ENCODE results near the gene PZP. TPM values are rescaled to one million over a fixed set of nuclear protein-coding genes. Genes with fewer than 3 reads are reported as not detected.

The PZP gene
- total RNA-seq, 1 donor from 2014 or later, result 2.7 TPM

GRCh38 chr12:9115731-9116559, 92.2 kb downstream of the PZP start, which contains the start of gene A2M:
Gene A2M, minus strand, starts transcription at chr12:9115919. Its CDS starts 70 bp downstream, at chr12:9115849.
- peak; percentile 75 to 78 for ATAC-seq
- intact Hi-C loops (cut with DNase I), result no loop called here
- Histone ChIP-seq H3K27me3 (ENCODE audit: low read depth) (no peaks in the 10 kb centered on the region), H3K27ac (peak within 1 kb of the TSS; percentile 71), H3K4me3 (peak within 1 kb of the TSS; percentile 49), H3K4me1 (peaks cover 39% of the 10 kb centered on the region), H3K36me3 (peaks cover 14% of the 10 kb centered on the region), H3K9me3 (no peaks in the 10 kb centered on the region)
- no peak for TF ChIP-seq CTCF (IDR thresholded peaks at IDR 0.05)
- DNase-seq, result no peak

DNA sequence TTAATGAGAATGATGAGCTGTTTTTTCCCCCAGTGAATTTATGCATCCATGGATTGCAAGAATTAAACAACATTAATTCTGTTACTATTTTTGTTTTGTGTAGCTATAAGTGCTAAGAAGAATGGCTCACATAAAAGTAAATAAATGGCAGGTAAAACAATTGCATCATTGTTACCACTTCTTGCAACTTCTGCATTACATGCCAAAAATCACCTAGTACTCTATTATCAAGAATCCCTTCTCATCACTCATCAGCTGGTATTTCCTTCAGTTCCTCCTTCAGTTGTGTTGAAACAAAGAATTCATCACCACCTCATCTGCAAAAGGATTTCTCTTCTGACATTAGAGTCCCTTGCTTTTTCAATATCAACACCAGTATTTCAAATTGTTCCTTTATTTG, 93.2 kb downstream of the PZP start:
- Histone ChIP-seq H3K4me3 (peak overlapping the region; percentile 49), H3K9me3 (no peaks in the 10 kb centered on the region), H3K27me3 (ENCODE audit: low read depth) (no peaks in the 10 kb centered on the region), H3K36me3 (peaks cover 23% of the 10 kb centered on the region), H3K27ac (peak overlapping the region; percentile 71), H3K4me1 (peaks cover 38% of the 10 kb centered on the region)
- intact Hi-C loops (cut with DNase I), result no loop called here
- ATAC-seq (no peak), DNase-seq (no peak)
- no peak for TF ChIP-seq CTCF (IDR thresholded peaks at IDR 0.05)

DNA sequence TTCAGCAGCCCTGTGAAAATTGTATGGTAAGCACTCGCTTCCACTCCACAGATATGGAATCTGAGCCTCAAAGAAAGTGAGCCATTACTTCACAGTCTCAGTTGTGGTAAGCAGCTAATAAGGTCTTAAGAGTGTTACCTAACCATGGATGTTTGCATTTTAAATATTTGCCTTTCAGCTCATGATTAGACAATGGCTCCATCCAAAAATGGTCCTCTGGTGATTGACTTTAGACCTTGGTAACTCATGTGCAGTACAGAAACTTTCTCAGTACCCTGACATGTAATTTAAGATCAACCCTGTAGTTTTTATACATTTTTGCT, 94.2 kb downstream of the PZP start:
- Histone ChIP-seq H3K27me3 (ENCODE audit: low read depth) (no peaks in the 10 kb centered on the region), H3K4me1 (peaks cover 30% of the 10 kb centered on the region), H3K27ac (peak overlapping the region; percentile 71), H3K9me3 (no peaks in the 10 kb centered on the region), H3K36me3 (peaks cover 33% of the 10 kb centered on the region), H3K4me3 (peak overlapping the region; percentile 49)
- TF ChIP-seq CTCF (IDR thresholded peaks at IDR 0.05), result no peak
- DNase-seq (no peak), ATAC-seq (peak in 1 of 2 donors; percentile 14)
- intact Hi-C loops (cut with DNase I), result no loop called here

GRCh38 chr12:9113296-9113986, 94.8 kb downstream of the PZP start:
- intact Hi-C loops (cut with DNase I), result no loop called here
- peak overlapping the region; percentile 49 for H3K4me3 ChIP-seq
- DNase-seq (no peak), ATAC-seq (no peak)
- no peaks in the 10 kb centered on the region for H3K27me3 ChIP-seq (ENCODE audit: low read depth)
- no peaks in the 10 kb centered on the region for H3K9me3 ChIP-seq
- peak overlapping the region; percentile 71 for H3K27ac ChIP-seq
- TF ChIP-seq CTCF (IDR thresholded peaks at IDR 0.05), result no peak
- H3K36me3 ChIP-seq, result peaks cover 38% of the 10 kb centered on the region
- peaks cover 25% of the 10 kb centered on the region for H3K4me1 ChIP-seq

DNA sequence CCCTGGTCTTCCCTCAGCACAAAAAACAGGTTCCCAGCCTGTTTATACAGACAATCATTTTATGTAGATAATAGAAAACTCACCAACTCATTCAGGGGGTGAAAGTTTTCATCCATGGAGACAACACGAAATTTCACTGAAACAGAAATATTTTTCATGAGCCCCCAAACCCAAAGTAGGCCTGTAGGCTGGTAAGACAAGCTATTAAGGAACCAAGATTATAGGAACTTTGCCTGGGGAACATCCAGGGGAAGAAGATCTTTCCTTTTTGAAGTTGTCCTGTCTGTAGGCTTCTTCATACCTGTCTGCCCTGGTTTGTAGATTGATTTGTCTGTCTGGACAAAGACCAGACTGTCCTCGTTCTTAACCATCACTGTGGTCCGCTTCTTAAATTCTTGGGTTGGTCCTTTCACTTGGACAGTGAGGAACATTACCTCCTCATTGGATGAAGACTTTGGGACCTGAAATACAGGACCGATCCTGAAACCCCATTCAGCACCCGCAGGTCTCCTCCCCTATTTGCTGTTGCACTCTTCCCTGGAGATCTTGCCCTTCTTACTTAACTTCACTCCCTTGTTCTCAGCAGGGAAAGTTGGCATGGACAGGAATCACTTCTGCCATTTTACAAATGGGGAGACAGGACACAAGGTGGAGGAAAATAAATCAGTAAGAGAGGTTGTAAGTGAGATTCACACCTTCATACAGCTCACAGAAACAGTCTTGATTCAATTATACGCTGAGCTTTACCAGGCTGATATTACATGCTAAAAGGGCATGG, 95.9 kb downstream of the PZP start:
- no peak for ATAC-seq
- H3K4me3 ChIP-seq, result peak overlapping the region; percentile 49
- no peaks in the 10 kb centered on the region for H3K27me3 ChIP-seq (ENCODE audit: low read depth)
- no peaks in the 10 kb centered on the region for H3K9me3 ChIP-seq
- TF ChIP-seq CTCF (IDR thresholded peaks at IDR 0.05), result no peak
- H3K4me1 ChIP-seq, result peaks cover 14% of the 10 kb centered on the region
- intact Hi-C loops (cut with DNase I), result no loop called here
- no peak for DNase-seq
- peaks cover 47% of the 10 kb centered on the region for H3K36me3 ChIP-seq
- H3K27ac ChIP-seq, result no peak overlapping the region
